ENCODE measurements around the gene ERC2.

ERC2 gene

DNA sequence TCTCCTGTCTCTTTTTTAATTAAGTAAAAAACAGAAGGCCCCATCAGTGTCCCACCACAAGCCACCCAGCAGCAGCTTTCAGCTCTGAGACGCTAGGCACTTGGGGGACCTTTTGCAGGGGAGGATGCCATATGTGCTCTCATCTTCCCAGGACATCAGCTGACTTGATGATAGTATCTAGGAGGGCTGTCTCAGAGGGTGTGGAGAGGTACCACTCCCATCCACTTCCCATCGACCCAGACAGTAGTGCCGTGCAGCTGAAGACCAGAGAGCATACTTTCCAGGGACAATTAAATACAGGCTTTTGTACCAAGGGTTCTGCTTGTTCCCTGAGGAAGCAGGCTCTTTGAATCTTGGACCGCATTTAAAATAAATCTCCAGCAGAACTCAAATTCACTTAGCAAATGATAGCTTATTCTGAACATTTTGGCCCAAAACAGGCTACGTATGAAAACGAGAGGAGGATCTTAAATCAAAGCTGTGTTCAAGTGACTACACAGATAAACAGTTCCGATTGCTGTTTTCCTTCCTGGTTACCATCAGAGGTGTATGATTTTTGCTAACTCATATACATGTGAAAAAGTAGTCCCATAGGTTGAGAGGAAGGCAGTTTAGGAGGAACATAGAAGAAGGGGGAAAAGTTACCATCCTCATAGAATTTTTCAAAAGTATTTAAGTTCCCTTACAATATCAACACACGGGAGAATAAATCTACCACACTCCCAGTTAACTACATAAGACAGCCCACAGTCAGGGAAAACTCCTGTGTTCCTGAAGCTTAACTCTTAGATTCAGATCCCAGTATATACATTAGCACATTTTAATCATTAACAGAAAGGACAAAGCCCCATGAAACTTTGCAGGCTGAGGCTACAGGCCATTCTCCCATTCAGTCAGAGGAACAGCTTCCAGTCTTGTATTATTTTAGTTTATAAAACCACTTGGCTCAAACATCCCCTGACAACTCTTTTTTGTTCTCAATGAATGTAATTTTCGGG, 990.7 kb downstream of the ERC2 start:
- DNase-seq, result no peak

- DNase-seq, result no peak
Measured at GRCh38 chr3:55476515-55476914, 991.8 kb downstream of the ERC2 start.

GRCh38 chr3:55474213-55474632, 994.0 kb downstream of the ERC2 start:
- no peak for DNase-seq

DNA sequence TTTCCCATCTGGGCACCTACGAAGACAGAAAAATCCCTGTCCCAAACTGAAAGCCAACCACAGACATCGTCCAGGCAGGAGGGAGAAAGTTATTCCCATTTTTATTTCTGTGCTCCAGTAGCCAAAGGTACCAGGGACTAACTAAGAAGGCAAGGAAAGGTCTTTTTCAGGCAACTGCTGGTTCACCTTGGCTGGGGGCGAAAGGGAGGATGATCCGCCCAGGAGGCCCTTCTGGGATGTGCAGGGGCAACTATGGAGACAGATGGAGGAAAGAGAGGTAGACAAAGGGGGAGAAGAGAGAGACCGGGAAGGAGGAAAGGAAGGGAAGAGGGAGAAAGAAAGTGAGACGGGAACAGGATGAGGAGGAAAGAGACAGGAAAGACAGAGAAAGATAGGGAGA, 994.5 kb downstream of the ERC2 start:
- no peak for DNase-seq

DNA sequence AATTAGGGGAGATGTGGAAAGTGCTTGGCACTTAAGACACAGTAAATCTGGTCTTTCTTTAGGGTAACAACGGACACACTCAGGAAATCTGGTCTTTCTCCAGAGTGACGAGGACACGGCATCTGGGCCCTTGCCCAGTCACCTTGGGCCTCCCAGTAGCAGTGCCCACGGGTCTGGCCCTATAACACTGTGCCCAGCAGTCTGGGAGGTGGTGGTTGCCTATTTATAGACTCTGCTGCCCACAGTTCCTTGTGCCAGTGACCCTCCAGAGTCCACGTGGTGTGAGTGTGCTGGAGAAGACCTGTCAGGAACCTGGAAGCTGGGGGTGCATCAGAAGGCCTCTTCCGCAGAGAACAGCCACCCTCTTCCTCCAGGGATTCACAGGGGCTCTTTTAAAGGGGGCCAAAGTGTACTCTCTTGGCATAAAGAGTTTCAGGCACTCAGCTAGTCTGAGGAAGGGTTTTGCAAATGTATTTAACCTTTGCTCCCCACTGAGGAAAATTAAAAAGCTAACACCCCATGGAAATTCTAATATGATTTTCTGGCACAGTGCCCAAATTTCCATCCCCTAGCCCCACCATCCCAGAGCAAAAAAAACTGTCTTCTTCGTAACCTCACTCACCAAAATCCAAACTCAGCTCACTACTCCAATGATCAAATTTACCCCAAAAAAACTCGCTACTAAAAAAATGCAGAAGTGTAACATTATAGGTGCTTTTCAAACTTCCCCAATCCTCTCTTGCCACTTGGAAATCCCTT, 996.6 kb downstream of the ERC2 start:
- DNase-seq, result no peak

GRCh38 chr3:55471084-55471483, 997.2 kb downstream of the ERC2 start:
- DNase-seq, result no peak

GRCh38 chr3:55469957-55470526, 998.2 kb downstream of the ERC2 start:
- DNase-seq, result no peak

DNA sequence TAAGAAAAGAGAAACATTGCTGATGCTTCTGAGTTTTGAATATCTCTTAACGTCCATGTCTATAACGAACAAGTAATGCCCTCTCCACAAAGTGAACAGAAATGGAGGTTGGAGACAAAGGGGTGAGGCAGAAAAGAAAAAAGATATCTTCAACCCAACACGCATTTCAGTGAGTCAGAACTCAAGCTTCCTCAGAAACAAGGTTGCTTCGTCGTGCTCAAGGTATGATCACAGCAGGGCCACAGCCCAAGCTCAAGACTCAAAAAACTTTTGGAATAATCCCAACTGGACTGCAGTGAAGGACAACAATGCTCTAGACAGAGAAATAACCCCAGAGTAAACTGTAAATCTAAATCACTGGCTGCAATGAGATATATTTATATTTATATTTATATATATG, 1000.0 kb downstream of the ERC2 start:
- DNase-seq, result no peak

- DNase-seq, result no peak
Measured at GRCh38 chr3:55467099-55467498, 1001.2 kb downstream of the ERC2 start.

DNA sequence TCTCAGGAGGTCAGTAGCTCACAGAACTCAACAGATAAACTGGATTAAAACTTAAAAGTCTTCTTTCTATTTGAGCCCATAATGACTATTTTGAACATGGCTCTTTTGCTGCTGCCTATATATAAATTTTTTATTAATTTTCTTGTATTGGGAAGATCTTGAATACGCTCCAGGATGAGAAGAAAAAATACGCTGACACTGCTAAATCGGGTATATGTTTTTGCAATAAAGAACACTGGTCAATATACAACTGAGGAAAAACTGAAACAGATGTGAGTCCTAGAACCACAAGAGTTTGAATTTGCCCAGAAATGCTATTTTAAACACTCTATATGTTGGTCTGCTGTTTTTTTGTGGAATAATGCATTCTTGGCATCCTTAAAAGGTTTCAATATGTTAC, 1001.7 kb downstream of the ERC2 start:
- DNase-seq, result no peak

- DNase-seq, result no peak
Measured at GRCh38 chr3:55461896-55462295, 1006.4 kb downstream of the ERC2 start.

GRCh38 chr3:55459838-55460237, 1008.4 kb downstream of the ERC2 start:
- DNase-seq, result no peak
